Keratinocyte (primary cell): ENCODE measurements around the gene MTHFR. TPM values are rescaled to one million over a fixed set of nuclear protein-coding genes. Genes with fewer than 3 reads are reported as not detected.

Experiments
- DNase-seq: peaks from one replicate; pipeline ENCODE4 v3.0.0-alpha.2; 2011; ENCODE audit warnings: low read depth, missing footprints, low spot score
- FAIRE-seq: peaks from 2 replicates; lab custom pipeline; 2011; peaks lifted over from hg19 to GRCh38; lab: Jason Lieb, UNC
- H2AFZ ChIP-seq: 2 replicates; pipeline ENCODE4 v1.6.0; 2012; ENCODE audit warnings: low read length, control low read depth, inconsistent platforms; ENCODE audit not compliant: control insufficient read depth
- H3K27ac ChIP-seq: 2 replicates; pipeline ENCODE4 v1.5.1; 2011; ENCODE audit warnings: low read length; ENCODE audit not compliant: control insufficient read depth, insufficient read depth
- H3K27me3 ChIP-seq: 3 replicates; pipeline ENCODE4 v1.6.0; 2011; ENCODE audit warnings: low read length; ENCODE audit not compliant: control insufficient read depth, insufficient read depth; ENCODE audit errors: extremely low read depth
- H3K36me3 ChIP-seq, 2 experiments: 2 replicates in 1 of 2; 3 replicates in 1 of 2; pipeline ENCODE4 v1.5.1; 2011; ENCODE audit warnings: low read length in 2 of 2, mild to moderate bottlenecking in 1 of 2; ENCODE audit not compliant: control insufficient read depth in 2 of 2, insufficient read depth in 2 of 2; ENCODE audit errors: extremely low read depth in 1 of 2
- H3K4me1 ChIP-seq: 3 replicates; pipeline ENCODE4 v1.5.1; 2011; ENCODE audit warnings: low read length; ENCODE audit not compliant: control insufficient read depth, insufficient read depth; ENCODE audit errors: extremely low read depth
- H3K4me2 ChIP-seq: 3 replicates; pipeline ENCODE4 v1.6.0; 2011; ENCODE audit warnings: low read depth, low read length; ENCODE audit not compliant: control insufficient read depth, insufficient read depth; ENCODE audit errors: extremely low read depth
- H3K4me3 ChIP-seq, 3 experiments: fragments of 200-600 bp in 1 of 3; sonication (generic) in 1 of 3; 2 replicates in 2 of 3; 3 replicates in 1 of 3; pipeline ENCODE4 v1.5.1; 2011 to 2016; ENCODE audit warnings: low read length in 3 of 3, mild to moderate bottlenecking in 3 of 3, control low read depth in 2 of 3, inconsistent platforms in 1 of 3, low read depth in 1 of 3, mixed read lengths in 1 of 3, mixed run types in 1 of 3, moderate library complexity in 1 of 3; ENCODE audit not compliant: control insufficient read depth in 2 of 3, insufficient read depth in 2 of 3; ENCODE audit errors: extremely low read depth in 1 of 3
- H3K79me2 ChIP-seq: 2 replicates; pipeline ENCODE4 v1.6.0; 2012; ENCODE audit warnings: low read length; ENCODE audit not compliant: control insufficient read depth, insufficient read depth
- H3K9ac ChIP-seq: 3 replicates; pipeline ENCODE4 v1.6.0; 2011; ENCODE audit warnings: low read length; ENCODE audit not compliant: control insufficient read depth, insufficient read depth; ENCODE audit errors: extremely low read depth
- H3K9me1 ChIP-seq: 3 replicates; pipeline ENCODE4 v1.6.0; 2011; ENCODE audit warnings: low read length; ENCODE audit not compliant: control insufficient read depth, insufficient read depth; ENCODE audit errors: extremely low read depth
- H3K9me3 ChIP-seq: 2 replicates; pipeline ENCODE4 v1.5.1; 2012; ENCODE audit warnings: low read depth, low read length; ENCODE audit not compliant: control insufficient read depth
- H4K20me1 ChIP-seq: 3 replicates; pipeline ENCODE4 v1.6.0; 2011; ENCODE audit warnings: low read length; ENCODE audit not compliant: control insufficient read depth, insufficient read depth; ENCODE audit errors: extremely low read depth
- CTCF ChIP-seq, 3 experiments: IDR thresholded peaks in 1 of 3; conservative IDR thresholded peaks in 1 of 3; optimal IDR thresholded peaks in 1 of 3; 2 replicates in 2 of 3; 3 replicates in 1 of 3; pipeline versions ENCODE3 to v1.5.1; 2011; ENCODE audit warnings: low read length in 3 of 3, mild to moderate bottlenecking in 3 of 3, moderate library complexity in 2 of 3, control low read depth in 1 of 3, inconsistent platforms in 1 of 3; ENCODE audit not compliant: insufficient read depth in 2 of 3; ENCODE audit errors: extremely low read depth in 1 of 3
- EZH2 ChIP-seq: IDR thresholded peaks from one replicate; pipeline ENCODE4 v1.6.1; 2012; ENCODE audit warnings: inconsistent platforms, mild to moderate bottlenecking, low read length, moderate library complexity
- dilution Hi-C: fragments of 300-500 bp; cut with MboI; formaldehyde crosslinking; loops from one replicate; pipeline ENCODE4 v1.7.0; 2020; ENCODE audit warnings: low sequenced_read_pairs; ENCODE audit not compliant: extremely low pct_ligation_motif_present
- polyA plus RNA-seq, 5 experiments: library from polyadenylated mRNA; depleted of rRNA in 3 of 5; stranded (reverse) in 3 of 5; stranded (forward) in 1 of 5; unstranded in 1 of 5; fragments of >200 nt; gene quantifications; 1 replicate in 1 of 5; 2 replicates in 3 of 5; 3 replicates in 1 of 5; pipeline versions ENCODE4 v1.2.1 to v1.2.3, GENCODE V29; 2011 to 2012; ENCODE audit warnings: missing spikeins in 2 of 5, low read depth in 1 of 5, low replicate concordance in 1 of 5

The MTHFR gene
- polyA plus RNA-seq, 1 donor (not counting 4 experiments of a cell fraction or from before 2014, with no cell fraction given) = 5.2 TPM

GRCh38 chr1:11847667-11848372 is 42.1 kb upstream of the MTHFR start, which contains the start of gene NPPA:
Gene NPPA (minus strand): TSS chr1:11847783. CDS start chr1:11847684, 99 bp downstream.
- no peak for TF ChIP-seq EZH2
- no peak for TF ChIP-seq CTCF (optimal IDR thresholded peaks at IDR 0.05 in 1 of 3, IDR thresholded peaks at IDR 0.05 in 1 of 3, conservative IDR thresholded peaks at IDR 0.05 in 1 of 3; ENCODE audit: extremely low read depth in 1 of 3, insufficient read depth in 2 of 3, low read length in 3 of 3)
- dilution Hi-C loops = no loop called here

GRCh38 chr1:11845641-11846335 is 40.0 kb upstream of the MTHFR start:
- Histone ChIP-seq H3K9ac (no peak overlapping the region), H3K27ac (no peak overlapping the region), H2AFZ (no peak overlapping the region), H3K79me2 (no peaks in the 10 kb centered on the region), H3K36me3 (peaks cover 22 to 40% of the 10 kb centered on the region in 2 experiments), H3K27me3 (no peaks in the 10 kb centered on the region), H4K20me1 (peaks cover 2% of the 10 kb centered on the region), H3K4me1 (no peaks in the 10 kb centered on the region), H3K4me3 (no peak overlapping the region), H3K4me2 (no peak overlapping the region), H3K9me1 (no peaks in the 10 kb centered on the region), H3K9me3 (no peaks in the 10 kb centered on the region)
- no peak for DNase-seq
- no peak for TF ChIP-seq EZH2
- TF ChIP-seq CTCF (optimal IDR thresholded peaks at IDR 0.05 in 1 of 3, IDR thresholded peaks at IDR 0.05 in 1 of 3, conservative IDR thresholded peaks at IDR 0.05 in 1 of 3; ENCODE audit: extremely low read depth in 1 of 3, insufficient read depth in 2 of 3, low read length in 3 of 3) = no peak
- no peak for FAIRE-seq
- dilution Hi-C loops = no loop called here

More at GRCh38 chr1:11847667-11848372, 42.1 kb upstream of the MTHFR start, which contains the start of gene NPPA:
- Histone ChIP-seq H3K4me3 (no peak within 1 kb of the TSS), H4K20me1 (peaks cover 2% of the 10 kb centered on the region), H2AFZ (no peak within 1 kb of the TSS), H3K27ac (no peak within 1 kb of the TSS), H3K36me3 (peaks cover 10 to 22% of the 10 kb centered on the region in 2 experiments), H3K27me3 (no peaks in the 10 kb centered on the region), H3K79me2 (no peaks in the 10 kb centered on the region), H3K4me2 (no peak within 1 kb of the TSS), H3K4me1 (no peaks in the 10 kb centered on the region), H3K9me3 (no peaks in the 10 kb centered on the region), H3K9ac (no peak within 1 kb of the TSS), H3K9me1 (no peaks in the 10 kb centered on the region)
- no peak for FAIRE-seq
- no peak for DNase-seq
